Stimulated activated naive CD8-positive, alpha-beta T cell treated with anti-CD3 and anti-CD28 coated beads, Interleukin-15, Interleukin-2, amounts not matched to agents 100 U/mL and 50 U/mL, for 24 hours (primary cell): Measurements from ENCODE around the gene PCBP2.

Source experiments
- ATAC-seq: fragments of 150-1000 bp; cut with Tn5 transposase; one replicate; pipeline ENCODE4 v1.10.0; 2021
- DNase-seq: peaks from one replicate; pipeline ENCODE4 v3.0.0; 2021

Gene PCBP2

GRCh38 chr12:53493610-53494391 is 41.9 kb downstream of the PCBP2 start:
- DNase-seq = no peak
- no peak for ATAC-seq

DNA sequence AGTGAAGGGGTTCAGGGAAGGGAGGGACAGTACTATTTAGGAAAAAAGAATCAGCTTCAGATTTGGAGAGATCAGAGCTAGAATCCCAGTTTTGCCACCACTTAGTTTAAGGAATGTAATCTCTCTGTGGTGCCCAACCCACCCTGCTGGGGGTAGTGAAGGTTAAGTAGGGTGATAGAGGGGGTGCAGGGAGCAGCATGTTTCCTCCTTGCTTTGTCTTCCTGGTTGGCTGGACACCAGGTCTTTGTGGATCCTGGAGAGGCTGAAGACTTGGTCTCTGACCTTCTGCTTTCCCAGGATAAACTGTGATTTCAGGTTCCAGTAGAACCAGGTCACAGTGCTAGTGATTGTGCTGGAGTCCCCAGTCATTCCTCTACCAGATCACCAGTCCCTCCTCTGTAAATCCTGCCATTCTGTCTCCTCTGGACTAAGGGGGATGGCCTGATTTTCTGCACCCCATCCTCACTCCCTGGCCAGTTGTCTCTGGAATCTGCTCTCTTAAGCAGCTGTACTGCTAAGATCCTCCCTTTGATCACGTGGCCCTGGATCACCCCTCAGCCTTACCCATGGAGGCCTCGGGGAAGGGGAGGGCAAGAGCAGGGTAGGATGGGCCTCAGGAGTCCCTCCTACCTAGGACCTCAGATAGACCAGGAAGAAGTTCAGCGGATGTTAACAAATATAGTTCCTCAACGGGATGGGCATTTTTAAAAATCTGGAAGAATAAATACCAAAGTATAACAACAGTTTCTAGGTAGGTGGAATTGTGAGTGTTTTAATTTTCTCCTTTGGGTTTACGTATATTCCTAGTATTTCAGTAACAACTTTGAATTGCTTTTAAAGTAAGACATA is 44.2 kb downstream of the PCBP2 start:
- DNase-seq = no peak

DNA sequence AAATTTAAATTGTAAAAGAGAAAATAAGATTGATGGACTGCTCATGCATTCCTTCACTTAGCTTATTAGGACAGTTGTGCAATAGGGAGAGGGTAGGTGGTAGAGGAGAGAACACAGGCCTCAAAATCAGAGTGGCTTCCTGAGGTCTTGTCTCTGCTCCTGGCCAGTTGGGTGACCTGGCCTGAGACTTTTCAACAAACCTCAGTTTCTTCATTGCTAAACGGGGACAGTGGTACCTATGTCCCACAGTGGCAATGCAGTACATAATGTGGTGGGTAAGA is 44.8 kb downstream of the PCBP2 start:
- no peak for ATAC-seq

More for the DNA sequence above, 44.2 kb downstream of the PCBP2 start:
- ATAC-seq = no peak

DNA sequence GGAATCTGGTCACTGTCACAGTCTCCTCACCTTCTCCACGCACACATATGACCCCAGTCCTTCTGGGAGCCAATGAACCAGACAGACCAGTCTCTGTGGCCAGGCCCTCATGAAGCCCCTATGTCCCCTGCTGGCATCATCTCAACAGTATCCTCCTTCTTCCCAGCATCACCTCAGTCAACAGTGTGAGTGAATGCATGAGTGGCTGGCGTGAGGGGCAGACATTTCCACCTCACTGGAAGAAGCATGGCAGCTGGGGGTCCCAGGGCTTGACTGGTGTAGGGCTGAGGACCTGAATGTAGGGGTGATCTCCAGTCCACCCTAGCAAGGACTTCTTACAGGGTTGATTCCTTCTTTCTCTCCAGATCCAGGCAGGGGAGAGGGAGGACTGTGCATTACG is 45.6 kb downstream of the PCBP2 start:
- DNase-seq (no peak), ATAC-seq (no peak)

More for the DNA sequence above, 44.8 kb downstream of the PCBP2 start:
- no peak for DNase-seq

- ATAC-seq (no peak), DNase-seq (no peak)
Measured at GRCh38 chr12:53498235-53498630, 46.3 kb downstream of the PCBP2 start.

DNA sequence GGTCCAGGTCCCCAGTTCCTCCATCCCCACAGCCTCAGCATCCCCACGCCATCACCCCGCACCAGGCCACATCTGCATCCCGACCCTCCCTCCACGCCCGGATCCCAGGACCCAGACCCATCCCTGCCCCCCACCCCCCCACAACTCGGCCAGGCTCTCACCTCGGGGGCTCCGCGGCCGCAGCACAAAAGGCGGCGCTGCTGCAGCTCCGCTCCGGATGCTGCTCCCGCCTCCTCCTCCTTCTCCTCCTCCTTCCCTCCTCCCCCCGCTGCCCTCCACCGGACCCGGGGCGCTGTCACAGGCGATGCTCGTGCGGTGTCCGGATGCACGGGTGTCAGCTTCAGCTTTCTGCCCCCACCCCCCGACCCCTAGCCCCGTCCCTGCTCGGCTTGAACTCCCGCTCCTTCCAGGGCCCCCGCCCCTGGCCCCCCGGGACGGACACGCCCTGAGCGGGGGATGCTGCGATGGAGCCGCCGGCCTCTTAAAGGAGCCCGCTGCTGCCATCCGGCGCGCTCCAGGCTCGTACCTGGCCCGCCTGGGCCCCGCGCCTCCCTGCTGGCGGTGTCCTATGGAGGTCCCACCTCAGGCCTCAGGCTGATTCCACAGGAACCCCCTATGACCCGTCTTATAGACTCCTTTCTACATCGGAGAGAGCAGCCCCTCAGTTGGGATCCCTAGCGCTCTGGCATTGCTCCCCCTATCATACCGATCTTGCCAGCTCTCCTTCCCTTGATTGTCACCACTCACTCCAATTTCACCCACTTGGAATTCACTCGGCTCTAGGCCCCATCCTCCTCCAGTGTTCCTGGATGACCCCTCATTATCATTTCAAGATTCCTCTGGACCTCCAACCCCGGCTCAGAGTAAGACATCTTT is 47.6 kb downstream of the PCBP2 start, which contains the start of gene MAP3K12:
TSS of gene MAP3K12 (minus strand) at position 193 of the 876 bp plus-strand sequence. CDS start 12,067 bp downstream, outside the sequence.
- peak; percentile 71 for DNase-seq
- ATAC-seq = peak; percentile 6

DNA sequence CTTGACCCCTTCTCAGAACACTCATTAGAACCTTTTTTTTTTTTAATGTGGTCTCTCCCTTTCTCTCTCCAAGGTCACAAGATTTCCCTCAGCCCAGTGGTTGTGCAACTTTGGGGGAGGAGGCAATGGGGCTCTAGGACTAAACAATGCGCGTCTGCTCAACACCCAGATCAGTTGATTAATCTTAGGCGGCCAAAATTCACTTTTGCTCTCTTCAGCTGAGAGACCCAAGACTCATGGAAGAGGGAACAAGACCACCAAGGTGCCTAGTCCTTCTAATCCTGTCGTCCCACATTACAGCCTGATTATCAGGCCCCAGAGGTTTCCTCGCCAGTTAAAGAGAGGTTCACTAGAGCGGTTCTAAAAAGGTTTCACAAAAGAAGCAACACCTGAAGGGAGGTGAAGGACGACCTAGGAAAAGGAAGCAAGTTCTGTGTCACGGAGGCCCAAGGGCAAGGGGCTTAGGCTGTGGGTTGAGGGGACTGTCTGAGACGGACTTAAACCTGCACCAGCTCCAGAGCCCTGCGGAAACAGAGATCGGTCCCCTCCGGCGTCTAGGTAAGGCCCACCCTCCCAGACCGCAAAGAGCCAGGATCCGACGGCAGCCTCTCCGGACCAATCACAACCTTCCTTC is 48.4 kb downstream of the PCBP2 start:
- ATAC-seq (no peak), DNase-seq (no peak)

- peak; percentile 93 for DNase-seq
- peak; percentile 83 for ATAC-seq
Measured at GRCh38 chr12:53500776-53501614, 49.1 kb downstream of the PCBP2 start, which contains the start of gene TARBP2. Gene TARBP2, plus strand, starts transcription at chr12:53501283. Its CDS starts 126 bp downstream, at chr12:53501409.

DNA sequence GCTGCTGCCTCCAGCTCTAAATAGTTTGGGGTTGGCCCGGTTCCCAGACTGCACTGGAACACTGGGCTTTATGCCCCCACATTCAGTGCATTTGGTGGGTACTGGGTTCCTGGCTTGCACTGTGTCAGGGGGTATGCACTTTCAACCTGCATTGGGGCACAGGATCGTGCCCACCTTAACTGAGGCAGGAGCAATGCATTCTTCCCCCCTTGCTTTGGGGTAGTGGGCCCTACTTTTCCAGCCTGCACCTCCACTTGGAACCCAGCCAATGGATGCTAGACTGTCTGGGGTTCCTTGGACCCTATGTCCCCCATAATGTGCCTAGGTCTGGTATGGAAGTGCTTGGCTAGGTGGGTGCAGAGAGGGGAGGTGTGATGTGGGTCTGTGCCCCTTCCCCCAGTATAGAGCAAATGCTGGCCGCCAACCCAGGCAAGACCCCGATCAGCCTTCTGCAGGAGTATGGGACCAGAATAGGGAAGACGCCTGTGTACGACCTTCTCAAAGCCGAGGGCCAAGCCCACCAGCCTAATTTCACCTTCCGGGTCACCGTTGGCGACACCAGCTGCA is 49.8 kb downstream of the PCBP2 start:
- ATAC-seq (no peak), DNase-seq (no peak)

- no peak for ATAC-seq
- DNase-seq = no peak
Measured at GRCh38 chr12:53502331-53502730, 50.4 kb downstream of the PCBP2 start.

DNA sequence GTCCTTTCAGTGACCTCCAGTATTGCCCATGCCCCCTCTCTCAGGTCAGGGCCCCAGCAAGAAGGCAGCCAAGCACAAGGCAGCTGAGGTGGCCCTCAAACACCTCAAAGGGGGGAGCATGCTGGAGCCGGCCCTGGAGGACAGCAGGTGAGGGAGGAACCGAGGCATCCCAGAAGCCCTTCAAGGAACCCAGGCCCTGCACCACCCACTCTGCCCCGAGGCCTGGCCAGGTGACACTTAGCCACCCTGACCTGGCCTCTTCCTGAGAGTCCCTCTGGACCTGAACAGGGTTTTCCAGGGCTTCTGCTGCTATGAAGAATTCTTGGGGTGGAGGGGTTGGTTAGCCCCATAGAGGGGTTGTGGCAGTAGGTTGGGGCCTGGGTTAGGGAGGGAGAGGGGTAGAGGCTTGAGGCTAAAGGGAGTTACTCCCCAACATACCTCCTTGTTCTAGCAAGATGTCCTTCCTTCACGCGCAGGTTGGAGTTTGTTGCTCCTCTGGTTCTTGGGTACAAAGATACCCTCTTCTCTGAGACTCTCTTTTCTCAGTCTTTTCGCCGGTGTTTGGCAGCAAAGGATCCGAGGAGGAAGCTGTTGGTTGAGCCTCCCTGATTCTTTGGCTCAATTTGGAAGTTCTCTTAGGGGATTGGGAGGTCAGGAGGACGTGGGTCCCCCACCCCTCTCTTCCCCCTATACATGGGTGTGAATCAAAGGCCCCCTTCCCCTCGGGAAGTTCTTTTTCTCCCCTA is 51.3 kb downstream of the PCBP2 start:
- no peak for DNase-seq

DNA sequence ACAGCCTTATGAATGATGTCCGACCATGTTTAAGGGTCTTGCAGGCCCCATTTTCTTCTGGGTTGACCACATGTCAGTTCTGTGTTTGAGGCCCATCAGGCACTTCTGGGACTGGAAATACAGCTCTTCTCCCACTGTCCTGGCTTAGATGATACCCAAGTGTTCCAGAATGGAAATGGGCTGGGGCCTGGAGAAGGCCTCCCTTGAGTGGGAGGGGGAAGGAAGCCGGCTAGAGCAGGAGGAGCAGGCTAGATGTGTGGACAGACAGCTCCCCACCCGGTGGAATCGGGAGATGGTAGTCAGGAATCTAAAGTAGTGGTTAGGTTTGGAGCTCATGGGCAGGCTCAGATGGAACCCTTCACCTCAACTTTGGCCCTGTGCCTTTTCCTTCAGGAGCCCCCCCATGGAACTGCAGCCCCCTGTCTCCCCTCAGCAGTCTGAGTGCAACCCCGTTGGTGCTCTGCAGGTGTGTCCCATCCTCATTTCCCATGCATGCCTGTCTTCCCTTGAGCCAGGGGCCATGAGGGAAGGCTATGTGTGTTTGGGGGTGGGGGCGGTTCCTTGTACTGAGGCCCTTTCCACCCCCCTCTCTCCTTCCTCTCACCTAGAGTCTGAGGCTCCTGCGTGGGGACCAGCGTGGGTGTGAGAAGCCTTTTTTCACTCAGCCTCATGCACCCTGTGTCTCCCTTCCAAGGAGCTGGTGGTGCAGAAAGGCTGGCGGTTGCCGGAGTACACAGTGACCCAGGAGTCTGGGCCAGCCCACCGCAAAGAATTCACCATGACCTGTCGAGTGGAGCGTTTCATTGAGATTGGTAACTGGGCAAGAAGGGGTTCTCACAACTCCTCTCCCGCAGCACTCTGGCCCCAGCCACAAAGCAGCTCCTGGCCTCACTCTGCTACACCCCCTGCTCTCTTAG is 52.4 kb downstream of the PCBP2 start:
- no peak for ATAC-seq

More for the DNA sequence above, 51.3 kb downstream of the PCBP2 start:
- ATAC-seq = no peak

GRCh38 chr12:53505086-53505485 is 53.2 kb downstream of the PCBP2 start:
- no peak for DNase-seq
- ATAC-seq = no peak

More for the DNA sequence above, 52.4 kb downstream of the PCBP2 start:
- DNase-seq = no peak

- DNase-seq (no peak), ATAC-seq (no peak)
Measured at GRCh38 chr12:53505555-53506449, 53.9 kb downstream of the PCBP2 start.

GRCh38 chr12:53506450-53506785 is 54.5 kb downstream of the PCBP2 start:
- ATAC-seq (no peak), DNase-seq (no peak)

DNA sequence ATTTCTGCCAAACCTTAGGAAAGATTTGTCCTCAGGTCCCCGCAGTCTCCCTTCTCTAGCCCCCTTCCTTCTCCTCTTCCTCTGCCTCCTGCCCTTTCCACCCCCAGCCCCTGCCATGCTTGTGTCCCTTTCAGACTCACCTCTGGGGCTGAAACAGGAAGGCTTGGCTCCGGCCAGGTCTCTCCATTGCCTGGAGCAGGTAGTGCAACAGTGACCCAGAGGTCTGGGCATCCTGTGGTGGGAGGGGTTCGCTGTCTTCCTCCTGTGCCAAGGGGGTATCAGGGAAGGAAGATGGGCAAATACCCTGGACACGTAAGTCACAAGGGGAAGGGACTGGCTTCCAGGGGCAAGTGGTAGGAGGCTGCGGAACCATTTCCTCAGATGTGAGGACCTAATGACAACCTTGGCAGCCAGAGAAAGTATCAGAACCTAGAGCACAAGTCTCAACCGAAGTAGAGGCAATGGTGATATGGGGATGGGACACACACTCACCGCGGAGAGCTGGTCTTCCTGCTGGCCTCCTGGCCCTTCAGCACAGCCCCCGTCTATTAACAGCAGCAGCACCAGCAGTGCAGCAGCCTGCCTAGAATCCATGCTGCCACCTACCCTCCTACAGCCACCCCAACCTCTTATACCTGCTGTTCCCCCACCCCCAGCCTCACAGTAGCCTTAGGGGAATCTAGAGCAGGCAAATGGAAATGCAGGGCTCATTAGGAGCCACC is 55.1 kb downstream of the PCBP2 start, which contains the start of gene NPFF:
TSS of gene NPFF (minus strand) at position 604 of the 722 bp plus-strand sequence. CDS start at position 594, 10 bp downstream.
- ATAC-seq = no peak

GRCh38 chr12:53507603-53507885 is 55.6 kb downstream of the PCBP2 start:
- DNase-seq (no peak), ATAC-seq (no peak)

More for the DNA sequence above, 55.1 kb downstream of the PCBP2 start, which contains the start of gene NPFF:
- DNase-seq = no peak
